ENCODE results near the gene LGMN. TPM values are rescaled to one million over a fixed set of nuclear protein-coding genes. Genes with fewer than 3 reads are reported as not detected.

The LGMN gene
- polyA plus RNA-seq, 1 experiment: 112 TPM

DNA sequence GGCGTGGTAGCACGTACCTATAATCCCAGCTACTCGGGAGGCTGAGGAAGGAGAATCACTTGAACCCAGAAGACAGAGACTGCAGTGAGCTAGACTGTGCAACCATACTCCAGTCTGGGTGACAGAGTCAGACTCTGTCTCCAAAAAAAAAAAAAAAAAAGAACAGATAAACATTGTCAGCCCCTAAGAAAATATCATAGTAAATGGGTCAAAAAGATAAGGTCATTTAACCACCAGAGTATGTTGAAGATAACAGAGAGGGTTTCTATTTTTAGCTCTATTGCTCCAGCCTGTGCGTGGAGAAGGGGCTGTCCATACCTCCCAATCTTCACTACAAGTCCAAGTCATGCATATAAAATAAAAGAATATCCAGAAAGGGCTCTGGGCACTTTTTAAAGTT is 15.4 kb downstream of the LGMN start:
- DNase-seq (ENCODE audit: low read depth): no peak
- CTCF ChIA-PET: no interaction called here

DNA sequence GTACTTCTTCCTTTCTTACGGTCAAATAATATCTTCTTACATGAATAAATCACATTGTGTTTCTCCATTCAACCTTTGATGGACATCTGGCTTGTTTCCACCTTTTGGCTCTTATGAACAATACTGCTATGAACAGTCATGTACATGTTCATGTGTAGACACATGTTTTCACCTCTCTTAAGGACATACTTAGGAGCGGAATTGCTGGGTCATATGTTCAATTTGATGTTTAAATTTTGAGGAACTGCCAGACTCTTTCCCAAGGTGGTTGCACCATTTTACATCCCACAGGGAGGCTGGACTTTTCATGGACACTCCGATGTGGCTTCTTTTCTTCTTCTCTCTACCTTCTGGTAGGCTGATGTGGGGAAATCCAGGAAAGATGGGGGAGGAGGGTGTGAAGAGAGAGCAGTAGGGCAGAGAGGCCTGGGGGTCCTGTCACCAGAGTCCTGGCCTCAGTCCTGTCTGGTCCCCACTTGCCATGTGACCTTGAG is 16.8 kb downstream of the LGMN start:
- TF ChIP-seq, protein P1, sequence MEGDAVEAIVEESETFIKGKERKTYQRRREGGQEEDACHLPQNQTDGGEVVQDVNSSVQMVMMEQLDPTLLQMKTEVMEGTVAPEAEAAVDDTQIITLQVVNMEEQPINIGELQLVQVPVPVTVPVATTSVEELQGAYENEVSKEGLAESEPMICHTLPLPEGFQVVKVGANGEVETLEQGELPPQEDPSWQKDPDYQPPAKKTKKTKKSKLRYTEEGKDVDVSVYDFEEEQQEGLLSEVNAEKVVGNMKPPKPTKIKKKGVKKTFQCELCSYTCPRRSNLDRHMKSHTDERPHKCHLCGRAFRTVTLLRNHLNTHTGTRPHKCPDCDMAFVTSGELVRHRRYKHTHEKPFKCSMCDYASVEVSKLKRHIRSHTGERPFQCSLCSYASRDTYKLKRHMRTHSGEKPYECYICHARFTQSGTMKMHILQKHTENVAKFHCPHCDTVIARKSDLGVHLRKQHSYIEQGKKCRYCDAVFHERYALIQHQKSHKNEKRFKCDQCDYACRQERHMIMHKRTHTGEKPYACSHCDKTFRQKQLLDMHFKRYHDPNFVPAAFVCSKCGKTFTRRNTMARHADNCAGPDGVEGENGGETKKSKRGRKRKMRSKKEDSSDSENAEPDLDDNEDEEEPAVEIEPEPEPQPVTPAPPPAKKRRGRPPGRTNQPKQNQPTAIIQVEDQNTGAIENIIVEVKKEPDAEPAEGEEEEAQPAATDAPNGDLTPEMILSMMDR (IDR thresholded peaks at IDR 0.05; ENCODE audit: insufficient read depth, low read depth, low read length): no peak
- no peak for DNase-seq (ENCODE audit: low read depth)
- Histone ChIP-seq H3K4me3 (ENCODE audit: low read depth, low read length) (no peak overlapping the region), H3K27me3 (ENCODE audit: control insufficient read depth, insufficient read depth, low read length) (no peaks in the 10 kb centered on the region), H3K36me3 (ENCODE audit: control insufficient read depth, insufficient read depth, low read length) (peaks cover 3% of the 10 kb centered on the region; the same call in 1 of the 2 replicates)
- ChIA-PET POLR2A (no interaction called here), CTCF (interaction anchor here (1.7 kb wide), 1 partner anchor 52 kb away, joined by 6 read pairs; no protein-coding TSS in a partner anchor)

More for the DNA sequence above, 15.4 kb downstream of the LGMN start:
- POLR2A ChIA-PET: no interaction called here
- Histone ChIP-seq H3K27me3 (ENCODE audit: control insufficient read depth, insufficient read depth, low read length) (no peaks in the 10 kb centered on the region), H3K36me3 (ENCODE audit: control insufficient read depth, insufficient read depth, low read length) (peaks cover 3% of the 10 kb centered on the region; the same call in 1 of the 2 replicates), H3K4me3 (ENCODE audit: low read depth, low read length) (no peak overlapping the region)
- TF ChIP-seq, protein P1 (IDR thresholded peaks at IDR 0.05; ENCODE audit: insufficient read depth, low read depth, low read length): no peak

DNA sequence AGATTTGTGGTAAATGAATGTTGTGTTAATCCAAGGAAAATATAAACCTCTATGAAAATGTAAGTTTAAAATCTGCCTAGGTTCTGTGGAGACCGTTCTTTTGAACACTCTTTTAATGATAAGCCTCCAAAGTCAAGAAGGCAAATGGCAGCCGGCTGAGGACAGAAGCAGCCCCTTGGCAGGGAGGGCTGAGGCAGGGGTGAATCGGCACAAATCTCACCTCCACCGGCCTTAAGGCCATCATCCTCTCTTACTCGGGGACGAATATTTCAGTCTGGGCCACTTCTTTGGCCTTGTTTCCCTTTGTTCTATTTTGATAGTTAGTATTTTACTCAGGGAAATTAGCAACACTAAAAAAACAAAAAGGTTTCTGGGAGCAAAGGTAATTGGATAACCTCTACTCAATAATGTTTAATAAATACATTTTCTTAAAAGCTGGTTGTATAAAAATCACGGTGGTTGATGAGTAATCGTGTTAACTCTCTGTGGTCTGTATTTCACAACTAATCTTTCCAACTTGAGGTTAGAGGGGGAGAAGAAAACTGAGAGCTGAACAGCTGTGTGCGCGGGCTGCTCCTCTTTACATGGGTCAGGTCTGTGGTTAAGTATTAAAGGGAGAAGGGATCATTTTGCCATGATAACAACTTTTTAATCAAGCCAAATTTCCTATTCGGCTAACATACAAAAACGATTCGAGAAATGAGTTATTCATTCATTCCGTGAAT is 18.6 kb downstream of the LGMN start:
- ChIA-PET CTCF (interaction anchor here (0.6 to 1.7 kb wide), 3 partner anchors 16 to 53 kb away, joined by 3 to 6 read pairs (median 4); no protein-coding TSS in a partner anchor), POLR2A (no interaction called here)
- no peak for DNase-seq (ENCODE audit: low read depth)
- TF ChIP-seq, protein P1 (IDR thresholded peaks at IDR 0.05; ENCODE audit: insufficient read depth, low read depth, low read length): no peak
- H3K27me3 ChIP-seq (ENCODE audit: control insufficient read depth, insufficient read depth, low read length): no peaks in the 10 kb centered on the region
- H3K4me3 ChIP-seq (ENCODE audit: low read depth, low read length): no peak overlapping the region
- H3K36me3 ChIP-seq (ENCODE audit: control insufficient read depth, insufficient read depth, low read length): peaks cover 3% of the 10 kb centered on the region; the same call in 1 of the 2 replicates

DNA sequence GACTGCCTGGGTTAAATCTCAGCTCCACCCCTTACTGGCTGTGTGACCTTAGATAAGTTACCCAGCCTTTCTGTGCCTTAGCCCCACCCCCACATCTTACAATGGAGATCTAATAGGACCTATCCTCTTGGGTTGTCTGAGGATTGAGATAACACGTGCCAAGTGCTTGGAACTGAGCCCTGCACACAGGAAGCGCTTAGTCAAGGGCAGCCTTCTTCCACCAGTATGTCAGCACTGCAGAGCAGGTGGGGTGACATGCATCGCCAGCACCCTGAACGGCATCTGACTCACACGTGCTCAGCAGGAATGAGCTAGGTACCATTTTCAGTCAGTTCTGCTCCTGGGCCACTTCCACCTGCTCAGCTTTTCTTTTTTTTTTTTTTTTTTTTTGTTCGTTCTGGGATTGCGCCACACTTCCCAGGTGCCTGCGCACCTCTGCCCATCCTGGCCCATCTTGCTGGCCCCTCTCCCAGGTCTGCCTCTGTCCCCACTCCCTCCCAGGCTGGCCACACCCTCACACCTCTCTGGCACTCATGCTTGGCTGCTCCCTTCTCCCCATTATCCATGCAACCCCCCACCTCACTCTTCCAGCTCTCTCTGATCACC is 19.6 kb downstream of the LGMN start:
- Histone ChIP-seq H3K27me3 (ENCODE audit: control insufficient read depth, insufficient read depth, low read length) (no peaks in the 10 kb centered on the region), H3K36me3 (ENCODE audit: control insufficient read depth, insufficient read depth, low read length) (peaks cover 3% of the 10 kb centered on the region; the same call in 1 of the 2 replicates), H3K4me3 (ENCODE audit: low read depth, low read length) (no peak overlapping the region)
- DNase-seq (ENCODE audit: low read depth): no peak
- CTCF ChIA-PET: no interaction called here
- TF ChIP-seq, protein P1 (IDR thresholded peaks at IDR 0.05; ENCODE audit: insufficient read depth, low read depth, low read length): no peak
- POLR2A ChIA-PET: no interaction called here

DNA sequence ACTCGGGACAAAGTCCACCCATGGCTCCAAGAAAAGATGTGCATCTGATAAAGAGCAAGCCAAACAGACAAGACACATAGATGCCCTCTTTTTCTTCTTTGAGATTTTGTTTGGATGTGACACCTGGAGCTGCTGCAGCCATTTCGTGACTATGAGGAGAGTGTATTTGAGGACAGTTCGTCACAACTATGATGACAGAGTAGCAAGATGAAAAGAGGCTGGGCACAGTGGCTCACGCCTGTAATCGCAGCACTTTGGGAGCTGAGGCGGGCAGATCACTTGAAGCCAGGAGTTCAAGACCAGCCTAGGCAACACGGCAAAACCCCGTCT is 21.5 kb downstream of the LGMN start:
- Histone ChIP-seq H3K27me3 (ENCODE audit: control insufficient read depth, insufficient read depth, low read length) (no peaks in the 10 kb centered on the region), H3K4me3 (ENCODE audit: low read depth, low read length) (no peak overlapping the region), H3K36me3 (ENCODE audit: control insufficient read depth, insufficient read depth, low read length) (peaks cover 2% of the 10 kb centered on the region; the same call in 1 of the 2 replicates)
- ChIA-PET CTCF (interaction anchor here (0.7 to 1.3 kb wide), 3 partner anchors 9 to 12 kb away, joined by 3 to 4 read pairs (median 3); no protein-coding TSS in a partner anchor), POLR2A (no interaction called here)
- TF ChIP-seq, protein P1 (IDR thresholded peaks at IDR 0.05; ENCODE audit: insufficient read depth, low read depth, low read length): no peak
- no peak for DNase-seq (ENCODE audit: low read depth)
